ENCODE results near the gene IQGAP3. TPM values are rescaled to one million over a fixed set of nuclear protein-coding genes. Genes with fewer than 3 reads are reported as not detected.

IQGAP3 gene
- total and polyA plus RNA-seq, 2 donors (not counting 1 experiment from before 2014, with no cell fraction given), result 0.07 to 0.12 TPM

- Mint-ChIP-seq H3K4me3 (peak overlapping the region; percentile 90), H3K27me3 (no peaks in the 10 kb centered on the region), H3K27ac (peak overlapping the region; percentile 96), H3K4me1 (peaks cover 91% of the 10 kb centered on the region), H3K9me3 (ENCODE audit: insufficient read depth) (no peaks in the 10 kb centered on the region)
- H3K27me3 ChIP-seq (replicated peaks in 1 of 4; ENCODE audit: control extremely low read depth in 1 of 4, control insufficient read depth in 3 of 4, insufficient read depth in 4 of 4, low read length in 3 of 4), result no peaks in the 10 kb centered on the region
- H3K36me3 ChIP-seq (replicated peaks in 1 of 2; ENCODE audit: control extremely low read depth in 1 of 2, control insufficient read depth in 1 of 2, extremely low read depth in 1 of 2, insufficient read depth in 2 of 2, low read length in 1 of 2), result peaks cover 0 to 18% of the 10 kb centered on the region in 2 experiments
- WGBS (ENCODE audit: insufficient coverage), result 67% methylated on average over 1 of the region's 5 CpGs
- peaks cover 100% of the 10 kb centered on the region for H3K79me2 ChIP-seq (ENCODE audit: control insufficient read depth, insufficient read depth, low read length)
- H2AFZ ChIP-seq (ENCODE audit: insufficient read depth, low read depth, low read length, poor library complexity, severe bottlenecking), result no peak overlapping the region
- TF ChIP-seq CTCF (IDR thresholded peaks at IDR 0.05) (no peak), EZH2 (IDR thresholded peaks at IDR 0.05; ENCODE audit: borderline replicate concordance, insufficient read depth, low read depth, low read length, poor library complexity, severe bottlenecking) (no peak)
- peak overlapping the region in 1 of 5 experiments; percentile 30 for H3K4me3 ChIP-seq (ENCODE audit: control extremely low read depth in 1 of 5, extremely low read depth in 1 of 5, insufficient read depth in 1 of 5, low read depth in 2 of 5, low read length in 4 of 5)
- H3K9ac ChIP-seq (ENCODE audit: low read length), result peak overlapping the region; percentile 59
- peak overlapping the region; percentile 79 for H3K4me2 ChIP-seq (replicated peaks; ENCODE audit: low read depth, low read length, poor library complexity, severe bottlenecking)
- DNase-seq (no peak), ATAC-seq (ENCODE audit: low read depth) (no peak)
- H3K4me1 ChIP-seq (ENCODE audit: control insufficient read depth in 2 of 2, insufficient read depth in 2 of 2, low read length in 2 of 2), result peaks cover 76 to 88% of the 10 kb centered on the region in 2 donors
- H4K20me1 ChIP-seq (ENCODE audit: control insufficient read depth, insufficient read depth, low read length, poor library complexity, severe bottlenecking), result peaks cover 99% of the 10 kb centered on the region
- intact Hi-C loops (cut with micrococcal nuclease), result loop anchor here (5.0 kb wide), 1 partner anchor 34 kb away; no protein-coding TSS in a partner anchor
- ChIA-PET POLR2A (interaction anchor here (0.6 to 11.9 kb wide), 4 partner anchors 8 to 94 kb away, joined by 3 to 193 read pairs (median 3); partner anchors contain the start of gene MEF2D), CTCF (interaction anchor here (0.7 to 15.5 kb wide), 5 partner anchors 7 to 102 kb away, joined by 3 to 383 read pairs (median 6); partner anchors contain the start of gene MEF2D)
- no peaks in the 10 kb centered on the region for H3K9me3 ChIP-seq (ENCODE audit: control extremely low read depth in 1 of 3, control insufficient read depth in 2 of 3, insufficient read depth in 1 of 3, low read length in 2 of 3)
- H3K27ac ChIP-seq (ENCODE audit: low read length in 2 of 2), result peak overlapping the region; percentile 72 to 94
Measured at GRCh38 chr1:156488566-156489165, 83.7 kb downstream of the IQGAP3 start.

- H4K20me1 ChIP-seq (ENCODE audit: control insufficient read depth, insufficient read depth, low read length, poor library complexity, severe bottlenecking), result peaks cover 99% of the 10 kb centered on the region
- H3K79me2 ChIP-seq (ENCODE audit: control insufficient read depth, insufficient read depth, low read length), result peaks cover 99% of the 10 kb centered on the region
Measured at GRCh38 chr1:156487862-156488261, 84.5 kb downstream of the IQGAP3 start.

More at GRCh38 chr1:156487862-156488261, 84.5 kb downstream of the IQGAP3 start:
- peaks cover 0 to 25% of the 10 kb centered on the region in 2 experiments for H3K36me3 ChIP-seq (replicated peaks in 1 of 2; ENCODE audit: control extremely low read depth in 1 of 2, control insufficient read depth in 1 of 2, extremely low read depth in 1 of 2, insufficient read depth in 2 of 2, low read length in 1 of 2)
- peak; percentile 68 for DNase-seq
- no peaks in the 10 kb centered on the region for H3K27me3 ChIP-seq (replicated peaks in 1 of 4; ENCODE audit: control extremely low read depth in 1 of 4, control insufficient read depth in 3 of 4, insufficient read depth in 4 of 4, low read length in 3 of 4)
- no peaks in the 10 kb centered on the region for H3K9me3 ChIP-seq (ENCODE audit: control extremely low read depth in 1 of 3, control insufficient read depth in 2 of 3, insufficient read depth in 1 of 3, low read length in 2 of 3)
- intact Hi-C loops (cut with micrococcal nuclease), result loop anchor here (5.0 kb wide), 1 partner anchor 34 kb away; no protein-coding TSS in a partner anchor
- H3K27ac ChIP-seq (ENCODE audit: low read length in 2 of 2), result peak overlapping the region; percentile 72 to 94
- Mint-ChIP-seq H3K4me1 (peaks cover 91% of the 10 kb centered on the region), H3K4me3 (peak overlapping the region; percentile 90), H3K27me3 (no peaks in the 10 kb centered on the region), H3K9me3 (ENCODE audit: insufficient read depth) (no peaks in the 10 kb centered on the region), H3K27ac (peak overlapping the region; percentile 96)
- CTCF ChIA-PET, result interaction anchor here (0.7 to 15.5 kb wide), 2 partner anchors 11 to 12 kb away, joined by 3 to 383 read pairs; partner anchors contain the start of gene MEF2D
- peak overlapping the region; percentile 79 for H3K4me2 ChIP-seq (replicated peaks; ENCODE audit: low read depth, low read length, poor library complexity, severe bottlenecking)
- POLR2A ChIA-PET, result interaction anchor here (11.9 kb wide), 1 partner anchor 14 kb away, joined by 193 read pairs; the partner anchor contains the start of gene MEF2D
- H3K4me1 ChIP-seq (ENCODE audit: control insufficient read depth in 2 of 2, insufficient read depth in 2 of 2, low read length in 2 of 2), result peaks cover 68 to 80% of the 10 kb centered on the region in 2 donors
- peak overlapping the region in 2 of 5 experiments; percentile 3 to 30 for H3K4me3 ChIP-seq (ENCODE audit: control extremely low read depth in 1 of 5, extremely low read depth in 1 of 5, insufficient read depth in 1 of 5, low read depth in 2 of 5, low read length in 4 of 5)
- peak overlapping the region; percentile 59 for H3K9ac ChIP-seq (ENCODE audit: low read length)
- TF ChIP-seq CTCF (IDR thresholded peaks at IDR 0.05) (no peak), EZH2 (IDR thresholded peaks at IDR 0.05; ENCODE audit: borderline replicate concordance, insufficient read depth, low read depth, low read length, poor library complexity, severe bottlenecking) (no peak)
- no peak overlapping the region for H2AFZ ChIP-seq (ENCODE audit: insufficient read depth, low read depth, low read length, poor library complexity, severe bottlenecking)
- ATAC-seq (ENCODE audit: low read depth), result peak; percentile 34
- WGBS (ENCODE audit: insufficient coverage), result 40% methylated on average over 2 of the region's 4 CpGs
